Activated T-cell treated with anti-CD3 and anti-CD28 coated beads, Interleukin-2, amount 50 U/mL, for 72 hours (primary cell): ENCODE data around the gene FRRS1. TPM values are rescaled to one million over a fixed set of nuclear protein-coding genes. Genes with fewer than 3 reads are reported as not detected.
A peak's percentile ranks its signal among the peaks of the same experiment; 100 is the strongest.
"Not testable (repeated sequence)": the region's sequence is repeated elsewhere in the genome, so short reads cannot be mapped to it uniquely, and the experiment has no call there.

Experiments used
- ATAC-seq, 2 donors: fragments of 150-1000 bp; cut with Tn5 transposase; replicated peaks in 1 of 2; 2 replicates each; pipeline ENCODE4 v1.10.0; 2021; ENCODE audit warnings: moderate library complexity in 2 of 2, mild to moderate bottlenecking in 1 of 2
- DNase-seq, 2 donors: peaks; one replicate each; pipeline ENCODE4 v3.0.0; 2021 to 2022; ENCODE audit warnings: mixed read lengths in 1 of 2
- H3K27ac Mint-ChIP-seq: one replicate; pipeline ENCODE4 v1.8.0; 2022; ENCODE audit warnings: mild to moderate bottlenecking, moderate library complexity, mixed read lengths
- H3K27me3 Mint-ChIP-seq: one replicate; pipeline ENCODE4 v1.8.0; 2022; ENCODE audit warnings: low read depth, mixed read lengths
- H3K36me3 Mint-ChIP-seq, 2 donors: one replicate each; pipeline ENCODE4 v1.8.0; 2022; ENCODE audit warnings: mixed read lengths in 2 of 2, mild to moderate bottlenecking in 1 of 2; ENCODE audit not compliant: insufficient read depth in 2 of 2
- H3K4me1 Mint-ChIP-seq: one replicate; pipeline ENCODE4 v1.8.0; 2022; ENCODE audit warnings: low read depth, mixed read lengths
- H3K4me3 Mint-ChIP-seq, 2 donors: one replicate each; pipeline ENCODE4 v1.8.0; 2022; ENCODE audit warnings: mild to moderate bottlenecking in 2 of 2, mixed read lengths in 2 of 2, moderate library complexity in 2 of 2
- H3K9me3 Mint-ChIP-seq, 2 donors: one replicate each; pipeline ENCODE4 v1.8.0; 2022; ENCODE audit warnings: mixed read lengths in 2 of 2
- total RNA-seq, 2 donors: library from RNA; stranded (reverse); gene quantifications; one replicate each; pipeline ENCODE4 v1.2.3, GENCODE V29; 2022

FRRS1 gene, protein sequence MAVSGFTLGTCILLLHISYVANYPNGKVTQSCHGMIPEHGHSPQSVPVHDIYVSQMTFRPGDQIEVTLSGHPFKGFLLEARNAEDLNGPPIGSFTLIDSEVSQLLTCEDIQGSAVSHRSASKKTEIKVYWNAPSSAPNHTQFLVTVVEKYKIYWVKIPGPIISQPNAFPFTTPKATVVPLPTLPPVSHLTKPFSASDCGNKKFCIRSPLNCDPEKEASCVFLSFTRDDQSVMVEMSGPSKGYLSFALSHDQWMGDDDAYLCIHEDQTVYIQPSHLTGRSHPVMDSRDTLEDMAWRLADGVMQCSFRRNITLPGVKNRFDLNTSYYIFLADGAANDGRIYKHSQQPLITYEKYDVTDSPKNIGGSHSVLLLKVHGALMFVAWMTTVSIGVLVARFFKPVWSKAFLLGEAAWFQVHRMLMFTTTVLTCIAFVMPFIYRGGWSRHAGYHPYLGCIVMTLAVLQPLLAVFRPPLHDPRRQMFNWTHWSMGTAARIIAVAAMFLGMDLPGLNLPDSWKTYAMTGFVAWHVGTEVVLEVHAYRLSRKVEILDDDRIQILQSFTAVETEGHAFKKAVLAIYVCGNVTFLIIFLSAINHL
- total RNA-seq: 1 to 10 TPM; 2.1 to 2.3 TPM

GRCh38 chr1:99766378-99766800 is at the start of gene FRRS1:
TSS of gene FRRS1 (minus strand) at chr1:99766635. CDS start at chr1:99748768, 17,867 bp downstream.
- Mint-ChIP-seq H3K9me3 (no peaks in the 10 kb centered on the region), H3K4me1 (peaks cover 7% of the 10 kb centered on the region), H3K27ac (peak within 1 kb of the TSS; percentile 98), H3K4me3 (peak within 1 kb of the TSS; percentile 92 to 99), H3K36me3 (no peaks in the 10 kb centered on the region), H3K27me3 (peaks cover 12% of the 10 kb centered on the region)
- DNase-seq (peak; percentile 28 to 37), ATAC-seq (peak; percentile 65 to 75)

GRCh38 chr1:99814373-99814900 is 48.0 kb upstream of the FRRS1 start:
- Mint-ChIP-seq H3K4me3 (no peak overlapping the region), H3K36me3 (no peaks in the 10 kb centered on the region), H3K27me3 (no peaks in the 10 kb centered on the region), H3K27ac (no peak overlapping the region), H3K4me1 (peaks cover 4% of the 10 kb centered on the region), H3K9me3 (no peaks in the 10 kb centered on the region)
- ATAC-seq: no peak
- no peak for DNase-seq

DNA sequence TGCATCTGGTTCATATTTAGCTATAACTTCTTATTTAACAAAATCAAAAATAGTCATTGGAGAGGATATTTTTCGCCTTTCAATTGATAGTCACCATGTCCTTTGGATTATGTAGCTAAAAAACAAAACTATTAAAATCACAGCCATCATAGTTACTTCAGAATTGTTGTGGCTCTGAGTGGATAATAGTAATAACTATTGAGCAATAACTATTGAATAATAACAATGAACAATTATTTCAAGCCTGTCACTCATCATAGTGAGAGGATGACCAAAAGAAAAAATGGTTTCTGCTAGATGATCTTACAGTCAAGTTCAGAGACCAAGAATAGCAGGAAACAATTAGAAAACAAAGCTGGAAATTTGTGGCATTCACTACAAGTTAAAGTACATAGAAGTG is 45.3 kb upstream of the FRRS1 start:
- no peaks in the 10 kb centered on the region for H3K36me3 Mint-ChIP-seq
- H3K4me1 Mint-ChIP-seq: peaks cover 4% of the 10 kb centered on the region
- peaks cover 7% of the 10 kb centered on the region for H3K27me3 Mint-ChIP-seq
- no peak overlapping the region for H3K4me3 Mint-ChIP-seq
- H3K27ac Mint-ChIP-seq: no peak overlapping the region
- no peaks in the 10 kb centered on the region for H3K9me3 Mint-ChIP-seq
- no peak for ATAC-seq
- DNase-seq: no peak

- no peak overlapping the region for H3K27ac Mint-ChIP-seq
- H3K4me1 Mint-ChIP-seq: peaks cover 4% of the 10 kb centered on the region
- H3K27me3 Mint-ChIP-seq: peaks cover 7% of the 10 kb centered on the region
- DNase-seq (no peak), ATAC-seq (no peak)
- H3K9me3 Mint-ChIP-seq: no peaks in the 10 kb centered on the region
- H3K36me3 Mint-ChIP-seq: no peaks in the 10 kb centered on the region
- H3K4me3 Mint-ChIP-seq: no peak overlapping the region
These were observed 44.6 kb upstream of the FRRS1 start for GRCh38 chr1:99811075-99811474.

GRCh38 chr1:99808391-99809115 is 42.1 kb upstream of the FRRS1 start:
- H3K4me3 Mint-ChIP-seq: peak overlapping the region; percentile 32 to 62
- no peaks in the 10 kb centered on the region for H3K36me3 Mint-ChIP-seq
- no peak overlapping the region for H3K27ac Mint-ChIP-seq
- DNase-seq (peak; percentile 31 to 51), ATAC-seq (peak; percentile 88 to 89)
- no peaks in the 10 kb centered on the region for H3K9me3 Mint-ChIP-seq
- H3K27me3 Mint-ChIP-seq: peaks cover 7% of the 10 kb centered on the region
- H3K4me1 Mint-ChIP-seq: peaks cover 4% of the 10 kb centered on the region

- H3K27ac Mint-ChIP-seq: no peak overlapping the region
- H3K36me3 Mint-ChIP-seq: no peaks in the 10 kb centered on the region
- ATAC-seq: no peak
- H3K27me3 Mint-ChIP-seq: peaks cover 7% of the 10 kb centered on the region
- H3K4me3 Mint-ChIP-seq: no peak overlapping the region
- no peaks in the 10 kb centered on the region for H3K9me3 Mint-ChIP-seq
- no peak for DNase-seq
- H3K4me1 Mint-ChIP-seq: peaks cover 4% of the 10 kb centered on the region
These were observed 40.4 kb upstream of the FRRS1 start for GRCh38 chr1:99806882-99807281.

DNA sequence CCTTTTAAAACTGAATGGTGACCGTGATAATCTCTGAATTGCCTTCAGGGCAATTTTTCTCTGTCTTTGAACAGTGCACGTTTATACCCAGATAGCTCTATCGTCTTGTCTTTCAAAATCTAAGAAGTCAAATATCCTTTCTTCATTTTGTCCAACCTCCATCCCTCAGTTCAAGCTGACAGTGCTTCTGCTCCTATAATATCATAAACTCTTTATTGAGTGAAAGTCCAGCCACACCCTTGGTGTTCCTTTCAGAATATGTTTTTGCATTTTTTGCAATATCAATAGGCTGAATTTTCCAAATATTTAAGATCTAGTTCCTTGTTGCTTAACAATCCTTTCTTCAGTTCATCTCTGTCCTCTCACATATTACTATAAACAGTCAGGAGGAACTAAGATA is 35.1 kb upstream of the FRRS1 start:
- Mint-ChIP-seq H3K36me3 (no peaks in the 10 kb centered on the region), H3K4me3 (no peak overlapping the region), H3K27ac (no peak overlapping the region), H3K4me1 (no peaks in the 10 kb centered on the region), H3K27me3 (peaks cover 11% of the 10 kb centered on the region), H3K9me3 (no peaks in the 10 kb centered on the region)
- DNase-seq (no peak), ATAC-seq (no peak)

DNA sequence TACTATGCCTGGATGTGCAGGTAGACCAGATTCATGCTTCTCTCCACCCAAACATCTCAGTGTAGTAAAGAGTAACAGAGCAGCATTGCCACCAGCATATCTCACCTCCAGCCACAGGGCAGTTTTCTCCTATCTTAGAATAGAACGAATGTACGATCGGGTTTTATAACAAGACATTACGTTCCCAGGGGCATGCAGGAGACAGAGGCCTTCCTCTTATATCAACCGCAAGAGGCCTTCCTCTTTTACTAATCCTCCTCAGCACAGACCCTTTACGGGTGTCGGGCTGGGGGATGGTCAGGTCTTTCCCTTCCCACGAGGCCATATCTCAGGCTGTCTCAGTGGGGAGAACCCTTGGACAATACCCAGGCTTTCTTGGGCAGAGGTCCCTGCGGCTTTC is 27.4 kb upstream of the FRRS1 start:
- H3K27ac Mint-ChIP-seq, DNase-seq, H3K4me3 Mint-ChIP-seq, H3K4me1 Mint-ChIP-seq, ATAC-seq, H3K9me3 Mint-ChIP-seq, H3K36me3 Mint-ChIP-seq: not testable (repeated sequence)
- H3K27me3 Mint-ChIP-seq: peaks cover 24% of the 10 kb centered on the region

GRCh38 chr1:99789715-99790114 is 23.3 kb upstream of the FRRS1 start:
- no peak for ATAC-seq
- H3K36me3 Mint-ChIP-seq: no peaks in the 10 kb centered on the region
- no peak overlapping the region for H3K27ac Mint-ChIP-seq
- no peak overlapping the region for H3K4me3 Mint-ChIP-seq
- H3K27me3 Mint-ChIP-seq: peaks cover 40% of the 10 kb centered on the region
- H3K4me1 Mint-ChIP-seq: peaks cover 10% of the 10 kb centered on the region
- DNase-seq: no peak
- no peaks in the 10 kb centered on the region for H3K9me3 Mint-ChIP-seq

DNA sequence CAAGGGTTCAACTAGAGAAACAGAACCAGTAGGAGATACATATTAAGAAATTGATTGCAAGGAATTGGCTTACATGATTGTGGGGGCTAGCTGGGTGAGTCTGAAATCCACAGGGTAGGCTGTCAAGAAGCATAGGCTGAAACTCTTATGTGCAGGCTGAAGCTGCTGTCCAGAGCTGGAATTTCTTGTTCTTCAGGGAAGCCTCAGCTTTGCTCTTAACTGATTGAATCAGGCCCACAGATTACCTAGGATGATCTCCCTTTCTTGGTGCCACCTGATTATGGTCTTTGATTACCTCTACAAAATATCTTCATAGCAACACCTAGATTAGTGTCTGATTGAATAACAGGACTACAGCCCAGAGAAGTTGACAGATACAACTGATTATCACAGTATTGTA is 22.5 kb upstream of the FRRS1 start:
- DNase-seq: no peak
- ATAC-seq: no peak
- Mint-ChIP-seq H3K27ac (no peak overlapping the region), H3K9me3 (no peaks in the 10 kb centered on the region), H3K27me3 (peaks cover 46% of the 10 kb centered on the region), H3K4me3 (no peak overlapping the region), H3K4me1 (peaks cover 17% of the 10 kb centered on the region), H3K36me3 (no peaks in the 10 kb centered on the region)

DNA sequence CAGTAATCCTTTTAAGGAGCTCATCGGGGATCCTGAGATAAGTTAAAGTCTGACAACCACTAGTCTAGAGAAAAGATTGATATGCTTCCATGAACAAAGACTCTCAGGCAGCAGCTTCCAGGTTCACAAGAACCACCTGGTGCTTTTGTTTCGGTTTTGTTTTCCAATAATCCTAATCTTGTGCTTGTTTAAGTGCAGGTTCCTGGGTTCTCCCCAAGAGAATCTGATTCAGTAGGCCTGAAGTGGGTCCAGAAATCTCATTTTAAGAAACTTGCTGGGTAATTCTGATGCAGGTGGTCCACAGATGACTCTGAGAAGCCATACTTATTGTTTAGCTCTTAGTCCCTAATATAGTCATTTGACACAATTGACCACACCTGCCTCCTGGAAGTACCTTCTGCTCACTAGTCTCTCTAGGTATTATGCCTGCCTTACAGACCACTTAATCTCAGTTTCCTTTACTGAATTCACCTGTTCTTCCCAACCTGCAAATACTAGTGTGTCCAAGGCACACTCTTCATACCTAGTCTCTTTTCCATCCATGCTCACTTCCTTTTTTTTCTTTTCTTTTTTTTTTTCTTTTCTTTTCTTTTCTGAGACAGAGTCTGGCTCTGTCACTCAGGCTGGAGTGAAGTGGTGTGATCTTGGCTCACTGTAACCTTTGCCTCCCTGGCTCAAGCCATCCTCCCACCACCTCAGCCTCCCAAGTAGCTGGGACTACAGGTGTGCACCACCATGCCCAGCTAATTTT is 20.5 kb upstream of the FRRS1 start:
- Mint-ChIP-seq H3K4me1 (peaks cover 17% of the 10 kb centered on the region), H3K9me3 (no peaks in the 10 kb centered on the region), H3K27me3 (peaks cover 53% of the 10 kb centered on the region), H3K4me3 (no peak overlapping the region), H3K27ac (no peak overlapping the region), H3K36me3 (no peaks in the 10 kb centered on the region)
- ATAC-seq: peak; percentile 84 to 95
- DNase-seq: peak; percentile 9 to 17

- H3K4me1 Mint-ChIP-seq: peaks cover 17% of the 10 kb centered on the region
- peaks cover 66% of the 10 kb centered on the region for H3K27me3 Mint-ChIP-seq
- no peaks in the 10 kb centered on the region for H3K36me3 Mint-ChIP-seq
- no peak overlapping the region for H3K27ac Mint-ChIP-seq
- no peak for ATAC-seq
- DNase-seq: no peak
- no peaks in the 10 kb centered on the region for H3K9me3 Mint-ChIP-seq
- peak overlapping the region in 1 of 2 donors; percentile 8 for H3K4me3 Mint-ChIP-seq
These were observed 18.4 kb upstream of the FRRS1 start for GRCh38 chr1:99784809-99785255.
